Ascending aorta (tissue), 2 donors: ENCODE results near the gene ZNF512. TPM values are rescaled to one million over a fixed set of nuclear protein-coding genes. Genes with fewer than 3 reads are reported as not detected.
"Not testable (repeated sequence)": the region's sequence is repeated elsewhere in the genome, so short reads cannot be mapped to it uniquely, and the experiment has no call there.

Experiments used
- DNase-seq, 2 donors: peaks; one replicate each; pipeline ENCODE4 v3.0.0-alpha.2; 2019; ENCODE audit warnings: low spot score in 2 of 2
- H3K27ac ChIP-seq, 2 donors: fragments of 200-600 bp; sonication (generic); one replicate each; pipeline ENCODE4 v1.5.1; 2016 to 2017; ENCODE audit warnings: mild to moderate bottlenecking in 1 of 2
- H3K27me3 ChIP-seq: fragments of 200-600 bp; sonication (generic); one replicate; pipeline ENCODE4 v1.5.1; 2017
- H3K36me3 ChIP-seq, 2 donors: fragments of 200-600 bp; sonication (generic); one replicate each; pipeline ENCODE4 v1.5.1; 2016
- H3K4me1 ChIP-seq, 2 donors: fragments of 200-600 bp; sonication (generic); one replicate each; pipeline ENCODE4 v1.5.1; 2016 to 2017; ENCODE audit warnings: mild to moderate bottlenecking in 1 of 2
- H3K4me3 ChIP-seq, 2 donors: fragments of 200-600 bp; sonication (generic); one replicate each; pipeline ENCODE4 v1.5.1; 2016 to 2017; ENCODE audit warnings: mild to moderate bottlenecking in 1 of 2
- H3K9me3 ChIP-seq, 2 donors: fragments of 200-600 bp; sonication (generic); one replicate each; pipeline ENCODE4 v1.5.1; 2016
- CTCF ChIP-seq, 3 experiments: fragments of 200-600 bp in 2 of 3; fragments of 450-650 bp in 1 of 3; sonication (generic) in 2 of 3; IDR thresholded peaks; one replicate each; pipeline ENCODE4 v1.5.1; 2016 to 2019; ENCODE audit warnings: antibody characterized with exemption in 3 of 3, mild to moderate bottlenecking in 1 of 3, moderate library complexity in 1 of 3
- intact Hi-C: fragments of 100-400 bp; cut with DNase I; formaldehyde crosslinking; loops from one replicate; pipeline ENCODE4 v1.15.1; 2023
- total RNA-seq: library from RNA; depleted of rRNA; stranded (reverse); fragments of >200 nt; gene quantifications from one replicate; pipeline ENCODE4 v1.1.0, GENCODE V29; 2016

ZNF512 gene
- 64.8 TPM for total RNA-seq

- Histone ChIP-seq H3K9me3 (peaks cover 4 to 23% of the 10 kb centered on the region in 2 donors), H3K27ac (peak within 1 kb of the TSS; percentile 61 to 74), H3K27me3 (no peaks in the 10 kb centered on the region), H3K4me3 (peak within 1 kb of the TSS; percentile 72 to 75), H3K4me1 (peaks cover 0 to 17% of the 10 kb centered on the region in 2 donors), H3K36me3 (no peaks in the 10 kb centered on the region)
- DNase-seq: peak; percentile 74 to 96
- intact Hi-C loops: loop anchor here (2.0 kb wide), 2 partner anchors 94 to 154 kb away; partner anchors contain the start of genes IFT172 and NRBP1
- TF ChIP-seq CTCF (IDR thresholded peaks at IDR 0.05): no peak
Measured at GRCh38 chr2:27582695-27583389, at the start of gene ZNF512. TSS of gene ZNF512 (plus strand) at chr2:27583042. CDS start at chr2:27583113, 71 bp downstream.

- Histone ChIP-seq H3K36me3 (no peaks in the 10 kb centered on the region), H3K9me3 (no peaks in the 10 kb centered on the region), H3K27ac (no peak overlapping the region), H3K4me1 (no peaks in the 10 kb centered on the region), H3K4me3 (no peak overlapping the region), H3K27me3 (no peaks in the 10 kb centered on the region)
- TF ChIP-seq CTCF (IDR thresholded peaks at IDR 0.05): no peak
- intact Hi-C loops: no loop called here
- DNase-seq: no peak
Measured at GRCh38 chr2:27537287-27537686, 45.6 kb upstream of the ZNF512 start.

- intact Hi-C loops, H3K4me1 ChIP-seq, DNase-seq, H3K27ac ChIP-seq, H3K4me3 ChIP-seq, H3K27me3 ChIP-seq, H3K36me3 ChIP-seq, H3K9me3 ChIP-seq: not testable (repeated sequence)
Measured at GRCh38 chr2:27538839-27539450, 43.9 kb upstream of the ZNF512 start.

GRCh38 chr2:27539649-27540048 is 43.2 kb upstream of the ZNF512 start:
- DNase-seq: not testable (repeated sequence)

GRCh38 chr2:27544143-27544821 is 38.6 kb upstream of the ZNF512 start:
- no peak overlapping the region for H3K4me3 ChIP-seq
- intact Hi-C loops: no loop called here
- no peaks in the 10 kb centered on the region for H3K27me3 ChIP-seq
- TF ChIP-seq CTCF (IDR thresholded peaks at IDR 0.05): no peak
- no peaks in the 10 kb centered on the region for H3K36me3 ChIP-seq
- DNase-seq: no peak
- H3K4me1 ChIP-seq: no peaks in the 10 kb centered on the region
- H3K9me3 ChIP-seq: no peaks in the 10 kb centered on the region
- no peak overlapping the region for H3K27ac ChIP-seq

More at GRCh38 chr2:27539649-27540048, 43.2 kb upstream of the ZNF512 start:
- H3K27ac ChIP-seq, intact Hi-C loops, H3K27me3 ChIP-seq, H3K9me3 ChIP-seq, H3K4me3 ChIP-seq, H3K36me3 ChIP-seq, H3K4me1 ChIP-seq: not testable (repeated sequence)

- Histone ChIP-seq H3K27ac (no peak overlapping the region), H3K4me1 (no peaks in the 10 kb centered on the region), H3K27me3 (no peaks in the 10 kb centered on the region), H3K4me3 (no peak overlapping the region), H3K9me3 (no peaks in the 10 kb centered on the region), H3K36me3 (no peaks in the 10 kb centered on the region)
- TF ChIP-seq CTCF (IDR thresholded peaks at IDR 0.05): no peak
- intact Hi-C loops: no loop called here
- no peak for DNase-seq
Measured at GRCh38 chr2:27545348-27546141, 37.3 kb upstream of the ZNF512 start.
